Bronchial epithelial cell (primary cell): ENCODE results near the gene LIPT2. TPM values are rescaled to one million over a fixed set of nuclear protein-coding genes. Genes with fewer than 3 reads are reported as not detected.

Source experiments
- DNase-seq: peaks from one replicate; pipeline ENCODE4 v3.0.0-alpha.2; 2010; ENCODE audit warnings: low read depth
- FAIRE-seq: peaks from 2 replicates; lab custom pipeline; 2011; peaks lifted over from hg19 to GRCh38; lab: Jason Lieb, UNC
- H3K27me3 ChIP-seq: 2 replicates; pipeline ENCODE4 v1.5.1; 2011; ENCODE audit warnings: low read length; ENCODE audit not compliant: control insufficient read depth, insufficient read depth
- H3K36me3 ChIP-seq: 2 replicates; pipeline ENCODE4 v1.5.1; 2011; ENCODE audit warnings: low read length; ENCODE audit not compliant: control insufficient read depth, insufficient read depth
- H3K4me3 ChIP-seq: 2 replicates; pipeline ENCODE4 v1.5.1; 2011; ENCODE audit warnings: mild to moderate bottlenecking, low read depth, low read length, control low read depth
- total RNA-seq: library from RNA; depleted of rRNA; stranded (reverse); fragments of >200 nt; gene quantifications from 2 replicates; pipeline ENCODE4 v1.2.1, GENCODE V29; 2014
- TF ChIP-seq, protein P1 (sequence below): IDR thresholded peaks from 2 replicates; pipeline ENCODE4 v1.5.1; 2011; ENCODE audit warnings: mild to moderate bottlenecking, moderate library complexity, low read length, control low read depth, inconsistent platforms; ENCODE audit not compliant: insufficient read depth, severe bottlenecking

LIPT2 gene
- total RNA-seq, 1 donor from 2014 or later, result 2.6 TPM

DNA sequence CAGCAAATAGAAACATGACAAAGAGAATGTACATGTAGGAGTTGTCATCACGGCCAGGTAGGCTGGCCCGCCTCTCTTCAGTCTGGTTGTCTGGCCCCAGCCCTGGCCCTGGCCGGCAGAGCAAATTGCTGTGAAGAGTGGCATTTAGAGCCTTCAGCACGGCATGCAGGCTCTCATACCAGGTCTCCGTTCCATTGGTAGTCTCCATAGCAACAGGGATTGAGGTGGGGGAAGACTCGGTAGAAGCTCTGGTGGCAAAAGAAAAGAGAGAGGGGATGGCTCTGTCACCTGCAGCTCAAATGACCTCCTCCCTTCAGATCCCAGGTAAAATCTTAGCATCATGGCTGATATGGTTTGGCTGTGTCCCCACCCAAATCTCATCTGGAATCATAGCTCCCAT lies 36.2 kb downstream of the LIPT2 start:
- FAIRE-seq (no peak), DNase-seq (no peak)
- Histone ChIP-seq H3K4me3 (no peak overlapping the region), H3K27me3 (no peaks in the 10 kb centered on the region), H3K36me3 (no peaks in the 10 kb centered on the region)
- TF ChIP-seq, protein P1, sequence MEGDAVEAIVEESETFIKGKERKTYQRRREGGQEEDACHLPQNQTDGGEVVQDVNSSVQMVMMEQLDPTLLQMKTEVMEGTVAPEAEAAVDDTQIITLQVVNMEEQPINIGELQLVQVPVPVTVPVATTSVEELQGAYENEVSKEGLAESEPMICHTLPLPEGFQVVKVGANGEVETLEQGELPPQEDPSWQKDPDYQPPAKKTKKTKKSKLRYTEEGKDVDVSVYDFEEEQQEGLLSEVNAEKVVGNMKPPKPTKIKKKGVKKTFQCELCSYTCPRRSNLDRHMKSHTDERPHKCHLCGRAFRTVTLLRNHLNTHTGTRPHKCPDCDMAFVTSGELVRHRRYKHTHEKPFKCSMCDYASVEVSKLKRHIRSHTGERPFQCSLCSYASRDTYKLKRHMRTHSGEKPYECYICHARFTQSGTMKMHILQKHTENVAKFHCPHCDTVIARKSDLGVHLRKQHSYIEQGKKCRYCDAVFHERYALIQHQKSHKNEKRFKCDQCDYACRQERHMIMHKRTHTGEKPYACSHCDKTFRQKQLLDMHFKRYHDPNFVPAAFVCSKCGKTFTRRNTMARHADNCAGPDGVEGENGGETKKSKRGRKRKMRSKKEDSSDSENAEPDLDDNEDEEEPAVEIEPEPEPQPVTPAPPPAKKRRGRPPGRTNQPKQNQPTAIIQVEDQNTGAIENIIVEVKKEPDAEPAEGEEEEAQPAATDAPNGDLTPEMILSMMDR, result no peak

DNA sequence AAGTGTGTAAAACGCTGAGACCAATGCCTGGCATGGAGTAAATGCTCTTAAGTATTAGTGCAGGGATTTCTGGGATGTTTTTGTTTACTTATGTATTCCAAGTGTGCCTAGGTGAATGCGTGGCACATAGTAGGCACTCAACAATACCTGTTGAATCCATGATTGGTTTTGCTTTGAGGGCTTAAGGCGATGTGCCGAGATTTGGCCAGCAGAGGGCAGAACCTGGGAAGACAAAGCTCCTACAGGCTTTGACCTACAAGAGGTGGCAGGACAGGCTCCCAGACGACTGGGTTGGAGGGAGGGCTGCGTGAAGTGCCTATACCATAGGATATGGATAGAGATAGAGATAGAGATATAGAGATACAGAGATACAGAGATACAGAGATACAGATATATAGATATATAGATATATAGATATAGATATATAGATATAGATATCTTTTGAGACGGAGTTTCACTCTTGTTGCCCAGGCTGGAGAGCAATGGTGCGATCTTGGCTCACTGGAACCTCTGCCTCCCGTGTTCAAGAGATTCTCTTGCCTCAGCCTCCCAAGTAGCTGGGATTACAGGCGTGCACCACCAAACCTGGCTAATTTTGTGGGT lies 40.0 kb downstream of the LIPT2 start:
- no peak overlapping the region for H3K4me3 ChIP-seq

DNA sequence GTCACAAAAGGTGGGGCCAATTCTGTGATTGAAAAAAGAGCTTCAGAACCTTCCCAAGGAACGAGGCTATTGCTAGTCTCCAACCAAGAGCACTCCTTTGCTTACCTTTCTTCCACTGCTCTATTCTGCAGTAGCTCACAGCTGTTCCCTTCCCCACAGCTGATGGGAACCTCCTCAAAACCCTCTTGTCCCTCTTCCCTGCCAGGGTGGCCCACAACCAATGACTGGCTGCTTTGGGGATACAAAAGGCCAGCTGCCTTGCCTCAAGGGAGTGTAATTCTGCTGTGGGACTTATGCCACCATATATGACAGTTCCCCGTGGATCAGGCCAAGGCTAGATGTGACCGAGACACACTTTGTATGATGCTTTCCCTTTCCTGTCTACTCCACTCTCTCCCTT lies 41.2 kb downstream of the LIPT2 start:
- Histone ChIP-seq H3K36me3 (no peaks in the 10 kb centered on the region), H3K27me3 (no peaks in the 10 kb centered on the region), H3K4me3 (no peak overlapping the region)
- TF ChIP-seq, protein P1, result no peak
- DNase-seq, result no peak
- FAIRE-seq, result no peak

More for the DNA sequence above, 40.0 kb downstream of the LIPT2 start:
- TF ChIP-seq, protein P1, result peak; percentile 86
- Histone ChIP-seq H3K27me3 (no peaks in the 10 kb centered on the region), H3K36me3 (no peaks in the 10 kb centered on the region)
- DNase-seq, result peak; percentile 66
- no peak for FAIRE-seq

DNA sequence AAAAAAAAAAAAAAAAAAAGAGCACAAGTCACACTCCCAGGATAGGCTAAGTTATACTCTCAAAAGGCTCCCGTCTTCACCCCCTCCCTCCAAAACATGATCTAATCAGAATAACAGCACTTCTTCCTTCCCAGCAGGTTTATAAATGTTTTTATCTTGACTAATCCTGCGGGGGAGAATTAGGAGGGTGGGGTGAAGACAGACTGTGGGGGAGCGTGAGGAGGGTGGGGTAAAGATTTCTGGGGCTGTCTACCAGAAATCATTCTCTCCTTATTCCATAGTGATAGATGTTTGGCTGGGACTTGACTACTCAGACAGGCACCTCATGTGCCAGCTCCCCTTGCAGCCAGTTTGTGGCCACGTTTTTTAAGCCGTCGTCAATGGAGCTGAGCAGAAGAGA lies 43.2 kb downstream of the LIPT2 start:
- TF ChIP-seq, protein P1, result no peak
- no peak overlapping the region for H3K4me3 ChIP-seq
- H3K27me3 ChIP-seq, result no peaks in the 10 kb centered on the region
- FAIRE-seq (no peak), DNase-seq (peak; percentile 28)
- H3K36me3 ChIP-seq, result no peaks in the 10 kb centered on the region

DNA sequence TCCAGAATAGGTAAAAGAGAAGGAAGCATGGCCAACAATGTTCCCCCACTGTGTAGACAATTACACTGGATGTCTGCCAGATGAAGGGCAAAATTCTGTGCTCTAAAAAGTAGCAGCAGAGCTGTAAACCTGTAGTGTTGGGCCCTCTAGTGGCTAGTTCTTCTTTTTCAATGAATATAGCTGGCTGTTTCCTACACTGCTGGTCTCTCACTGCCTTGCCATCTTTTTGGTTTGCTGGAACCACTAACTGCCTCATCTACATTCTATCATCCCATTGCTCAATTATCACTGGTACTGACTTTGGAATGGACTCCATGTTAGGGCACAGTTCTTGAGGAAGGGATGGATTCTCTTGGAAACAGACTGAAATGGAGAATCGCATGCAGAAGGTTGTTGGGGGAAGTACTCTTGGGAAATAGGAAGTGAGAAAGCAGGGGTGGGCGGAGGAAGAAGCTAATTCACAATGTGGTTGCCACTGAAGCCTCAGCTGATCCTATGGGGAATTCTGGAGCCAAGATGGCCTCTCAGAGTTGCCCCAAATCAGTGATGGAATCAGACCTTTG lies 44.1 kb downstream of the LIPT2 start:
- peak; percentile 72 for DNase-seq
- no peak for FAIRE-seq

More for the DNA sequence above, 44.1 kb downstream of the LIPT2 start:
- Histone ChIP-seq H3K36me3 (no peaks in the 10 kb centered on the region), H3K4me3 (no peak overlapping the region), H3K27me3 (no peaks in the 10 kb centered on the region)
- TF ChIP-seq, protein P1, result peak; percentile 72
